HCEC 1CT (cell line): ENCODE data around the gene ZBTB33.

Source experiments
- DNase-seq: peaks from one replicate; pipeline ENCODE4 v3.0.0-alpha.2; 2017

Gene ZBTB33

GRCh38 chrX:120250522-120251271 is at the start of gene ZBTB33:
TSS of gene ZBTB33 (plus strand) at chrX:120250812. CDS start at chrX:120253416, 2,604 bp downstream.
- peak; percentile 90 for DNase-seq

- DNase-seq = no peak
These were observed 49.8 kb upstream of the ZBTB33 start for GRCh38 chrX:120200851-120201250.

GRCh38 chrX:120205816-120206753 is 44.5 kb upstream of the ZBTB33 start:
- no peak for DNase-seq

GRCh38 chrX:120207009-120207605 is 43.5 kb upstream of the ZBTB33 start:
- no peak for DNase-seq

- DNase-seq = peak; percentile 44
These were observed 37.0 kb upstream of the ZBTB33 start for GRCh38 chrX:120213438-120214265.

GRCh38 chrX:120223374-120223773 is 27.2 kb upstream of the ZBTB33 start:
- DNase-seq = no peak

GRCh38 chrX:120224388-120224787 is 26.2 kb upstream of the ZBTB33 start:
- no peak for DNase-seq

GRCh38 chrX:120228187-120228908 is 22.3 kb upstream of the ZBTB33 start:
- no peak for DNase-seq

GRCh38 chrX:120235284-120235683 is 15.3 kb upstream of the ZBTB33 start:
- DNase-seq = no peak

- DNase-seq = no peak
These were observed 13.7 kb upstream of the ZBTB33 start for GRCh38 chrX:120236687-120237479.

- DNase-seq = no peak
These were observed 11.7 kb upstream of the ZBTB33 start for GRCh38 chrX:120238933-120239332.

GRCh38 chrX:120242813-120243212 is 7.8 kb upstream of the ZBTB33 start:
- DNase-seq = no peak

GRCh38 chrX:120244395-120244734 is 6.2 kb upstream of the ZBTB33 start:
- no peak for DNase-seq

- peak; percentile 62 for DNase-seq
These were observed 5.7 kb upstream of the ZBTB33 start for GRCh38 chrX:120244735-120245498.

- peak; percentile 18 for DNase-seq
These were observed 929 bp downstream of the ZBTB33 start for GRCh38 chrX:120251471-120252011.

GRCh38 chrX:120253784-120254183 is 3.2 kb downstream of the ZBTB33 start:
- no peak for DNase-seq

- DNase-seq = no peak
These were observed 9.8 kb downstream of the ZBTB33 start for GRCh38 chrX:120260369-120260768.

- DNase-seq = no peak
These were observed 12.5 kb downstream of the ZBTB33 start for GRCh38 chrX:120262859-120263708.

GRCh38 chrX:120264341-120264740 is 13.7 kb downstream of the ZBTB33 start:
- DNase-seq = no peak
